ENCODE results near the gene CTBP1.

The CTBP1 gene

DNA sequence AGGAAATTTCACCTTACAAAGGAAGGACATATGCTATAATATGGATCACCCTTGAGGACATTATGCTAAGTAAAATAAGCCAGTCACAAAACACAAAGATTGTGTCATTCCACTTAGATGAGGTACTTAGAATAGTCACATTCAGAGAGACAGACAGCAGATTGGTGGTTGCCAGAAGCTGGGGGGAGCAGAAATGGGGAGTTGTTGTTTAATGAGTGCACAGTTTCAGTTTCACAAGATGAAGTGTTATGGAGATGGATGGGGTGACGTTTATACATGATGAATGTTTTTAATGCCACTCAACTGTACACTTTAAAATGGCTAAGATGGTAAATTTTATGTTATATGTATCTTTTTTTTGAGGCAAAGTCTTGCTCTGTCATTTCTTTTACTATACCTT is 61.7 kb downstream of the CTBP1 start:
- no peak for DNase-seq
- no peaks in the 10 kb centered on the region for H3K36me3 ChIP-seq
- H3K27ac ChIP-seq, result no peak overlapping the region
- peaks cover 18% of the 10 kb centered on the region for H3K9me3 ChIP-seq (ENCODE audit: severe bottlenecking)
- TF ChIP-seq, protein P1, sequence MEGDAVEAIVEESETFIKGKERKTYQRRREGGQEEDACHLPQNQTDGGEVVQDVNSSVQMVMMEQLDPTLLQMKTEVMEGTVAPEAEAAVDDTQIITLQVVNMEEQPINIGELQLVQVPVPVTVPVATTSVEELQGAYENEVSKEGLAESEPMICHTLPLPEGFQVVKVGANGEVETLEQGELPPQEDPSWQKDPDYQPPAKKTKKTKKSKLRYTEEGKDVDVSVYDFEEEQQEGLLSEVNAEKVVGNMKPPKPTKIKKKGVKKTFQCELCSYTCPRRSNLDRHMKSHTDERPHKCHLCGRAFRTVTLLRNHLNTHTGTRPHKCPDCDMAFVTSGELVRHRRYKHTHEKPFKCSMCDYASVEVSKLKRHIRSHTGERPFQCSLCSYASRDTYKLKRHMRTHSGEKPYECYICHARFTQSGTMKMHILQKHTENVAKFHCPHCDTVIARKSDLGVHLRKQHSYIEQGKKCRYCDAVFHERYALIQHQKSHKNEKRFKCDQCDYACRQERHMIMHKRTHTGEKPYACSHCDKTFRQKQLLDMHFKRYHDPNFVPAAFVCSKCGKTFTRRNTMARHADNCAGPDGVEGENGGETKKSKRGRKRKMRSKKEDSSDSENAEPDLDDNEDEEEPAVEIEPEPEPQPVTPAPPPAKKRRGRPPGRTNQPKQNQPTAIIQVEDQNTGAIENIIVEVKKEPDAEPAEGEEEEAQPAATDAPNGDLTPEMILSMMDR (IDR thresholded peaks at IDR 0.05; ENCODE audit: low read depth, low read length), result no peak
- no peak overlapping the region for H3K4me3 ChIP-seq (ENCODE audit: low read depth, low read length)
- H3K27me3 ChIP-seq (ENCODE audit: insufficient read depth, low read depth, severe bottlenecking), result no peaks in the 10 kb centered on the region

DNA sequence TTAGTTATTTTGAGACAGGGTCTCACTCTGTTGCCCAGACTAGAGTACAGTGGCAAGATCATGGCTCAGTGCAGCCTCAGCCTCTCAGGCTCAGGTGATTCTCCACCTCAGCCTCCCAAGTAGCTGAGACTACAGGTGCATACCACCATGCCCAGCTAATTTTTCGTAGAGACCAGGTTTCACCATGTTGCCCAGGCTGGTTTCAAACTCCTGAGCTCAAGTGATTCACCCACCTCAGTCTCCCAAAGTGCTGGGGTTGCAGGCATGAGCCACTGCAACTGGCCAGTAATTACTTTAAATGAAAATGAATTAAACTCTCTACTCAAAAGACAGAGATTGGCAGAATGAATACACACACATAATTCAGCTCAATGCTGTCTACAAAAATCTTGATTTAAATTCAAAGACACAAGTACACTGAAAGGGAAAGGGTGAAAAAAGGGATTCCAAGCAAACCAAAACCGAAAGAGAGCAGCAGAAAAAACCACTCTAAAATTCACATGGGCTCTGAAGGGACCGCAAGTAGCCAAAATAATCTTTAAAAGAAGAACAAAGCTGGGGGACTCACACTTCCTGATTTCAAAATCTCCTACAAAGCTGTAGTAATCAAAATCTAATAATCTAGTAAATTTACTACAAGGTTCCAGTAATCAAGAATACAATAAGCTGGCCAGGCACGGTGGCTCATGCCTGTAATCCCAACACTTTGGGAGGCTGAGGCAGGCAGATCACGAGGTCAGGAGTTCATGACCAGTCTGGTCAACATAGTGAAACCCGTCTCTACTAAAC is 64.8 kb downstream of the CTBP1 start:
- TF ChIP-seq, protein P1 (IDR thresholded peaks at IDR 0.05; ENCODE audit: low read depth, low read length), result no peak
- peaks cover 2% of the 10 kb centered on the region; the same call in 1 of the 2 replicates for H3K36me3 ChIP-seq
- peaks cover 37% of the 10 kb centered on the region for H3K9me3 ChIP-seq (ENCODE audit: severe bottlenecking)
- no peak overlapping the region for H3K27ac ChIP-seq
- no peaks in the 10 kb centered on the region for H3K27me3 ChIP-seq (ENCODE audit: insufficient read depth, low read depth, severe bottlenecking)
- DNase-seq, result no peak
- no peak overlapping the region for H3K4me3 ChIP-seq (ENCODE audit: low read depth, low read length)

DNA sequence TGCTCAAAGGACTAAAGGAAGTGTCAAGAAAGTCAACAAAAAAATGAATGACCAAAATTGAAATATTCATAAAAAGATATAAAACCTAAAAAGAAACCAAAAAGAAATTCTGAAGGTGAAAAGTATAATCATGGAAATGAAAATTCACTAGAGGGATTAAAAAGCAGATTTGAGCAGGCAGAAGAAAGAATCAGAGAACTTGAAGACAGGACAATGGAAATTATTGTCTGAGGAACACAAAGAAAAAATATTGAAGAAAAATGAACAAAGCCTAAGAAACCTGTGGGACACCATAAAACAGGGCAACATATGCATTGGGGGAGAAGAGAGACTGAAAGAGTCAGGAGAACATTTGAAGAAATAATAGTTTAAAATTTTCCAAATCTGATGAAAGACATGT is 66.6 kb downstream of the CTBP1 start:
- Histone ChIP-seq H3K27ac (no peak overlapping the region), H3K27me3 (ENCODE audit: insufficient read depth, low read depth, severe bottlenecking) (no peaks in the 10 kb centered on the region), H3K36me3 (peaks cover 2% of the 10 kb centered on the region; the same call in 1 of the 2 replicates), H3K9me3 (ENCODE audit: severe bottlenecking) (peaks cover 37% of the 10 kb centered on the region), H3K4me3 (ENCODE audit: low read depth, low read length) (no peak overlapping the region)
- TF ChIP-seq, protein P1 (IDR thresholded peaks at IDR 0.05; ENCODE audit: low read depth, low read length), result no peak
- DNase-seq, result no peak

DNA sequence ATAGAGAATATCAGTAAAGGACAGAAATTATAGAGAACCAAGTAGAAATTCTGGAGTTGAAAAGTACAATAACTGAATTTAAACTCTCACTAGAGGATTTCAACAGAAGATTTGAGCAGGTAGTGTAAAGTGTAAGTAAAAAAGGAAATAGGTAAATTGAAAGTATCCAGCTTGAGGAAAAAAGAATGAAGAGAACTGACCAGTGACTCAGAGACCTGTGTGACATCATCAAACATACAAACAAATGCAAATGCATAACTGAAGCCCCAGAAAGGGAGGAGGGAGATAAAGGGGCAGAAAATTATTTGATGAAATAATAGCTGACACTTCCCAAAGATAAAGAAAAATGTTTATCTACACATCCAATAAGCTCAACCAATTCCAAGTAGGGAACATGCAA is 68.3 kb downstream of the CTBP1 start:
- no peak overlapping the region for H3K27ac ChIP-seq
- no peak for DNase-seq
- TF ChIP-seq, protein P1 (IDR thresholded peaks at IDR 0.05; ENCODE audit: low read depth, low read length), result no peak

DNA sequence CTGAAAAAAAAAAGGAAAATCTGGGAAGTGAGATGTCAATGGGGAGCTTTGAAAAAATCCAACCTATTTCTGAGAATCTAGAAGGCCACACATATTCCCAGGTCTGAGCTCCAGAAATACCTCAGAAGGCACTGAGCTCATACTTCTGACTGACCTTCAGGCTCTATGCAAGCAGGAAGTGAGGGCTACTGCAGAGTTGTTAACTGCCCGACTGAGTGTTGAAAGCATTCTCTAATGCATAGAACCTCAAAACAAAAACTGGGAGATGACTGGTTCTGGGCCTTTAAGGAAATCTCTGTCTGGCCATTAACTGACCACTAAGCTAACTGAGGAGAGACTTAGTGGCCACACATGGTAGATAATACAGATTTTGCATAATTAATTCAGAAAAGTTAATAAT is 69.0 kb downstream of the CTBP1 start:
- DNase-seq, result no peak
- Histone ChIP-seq H3K27ac (no peak overlapping the region), H3K9me3 (ENCODE audit: severe bottlenecking) (peaks cover 37% of the 10 kb centered on the region), H3K27me3 (ENCODE audit: insufficient read depth, low read depth, severe bottlenecking) (no peaks in the 10 kb centered on the region), H3K36me3 (peaks cover 2% of the 10 kb centered on the region; the same call in 1 of the 2 replicates), H3K4me3 (ENCODE audit: low read depth, low read length) (no peak overlapping the region)
- TF ChIP-seq, protein P1 (IDR thresholded peaks at IDR 0.05; ENCODE audit: low read depth, low read length), result no peak

More for the DNA sequence above, 68.3 kb downstream of the CTBP1 start:
- Histone ChIP-seq H3K27me3 (ENCODE audit: insufficient read depth, low read depth, severe bottlenecking) (no peaks in the 10 kb centered on the region), H3K9me3 (ENCODE audit: severe bottlenecking) (peaks cover 37% of the 10 kb centered on the region), H3K4me3 (ENCODE audit: low read depth, low read length) (no peak overlapping the region), H3K36me3 (peaks cover 2% of the 10 kb centered on the region; the same call in 1 of the 2 replicates)
